ENCODE measurements around the gene CNTN6.

CNTN6 gene

DNA sequence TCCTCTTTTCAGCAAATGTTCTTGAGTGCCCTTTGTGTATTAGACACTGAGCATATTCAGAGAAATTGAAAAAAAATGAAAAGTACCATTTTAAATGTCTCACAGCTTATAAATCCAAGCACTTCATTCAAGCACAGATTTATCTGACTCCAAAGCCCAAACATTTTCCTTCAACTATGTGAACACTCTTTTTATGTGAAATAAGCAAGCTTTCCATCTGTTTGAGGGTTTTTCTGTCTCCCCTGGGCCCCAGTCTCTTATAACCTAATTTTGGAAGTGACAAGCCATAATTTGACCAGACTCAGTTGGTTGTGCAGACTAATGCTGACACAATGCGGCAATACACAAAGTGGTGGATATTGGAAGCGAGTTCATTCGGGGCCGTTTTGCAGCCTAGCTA, 170.3 kb downstream of the CNTN6 start:
- DNase-seq (ENCODE audit: low read depth) = no peak
- no peak overlapping the region for H3K4me3 ChIP-seq (ENCODE audit: low read depth, low read length)

DNA sequence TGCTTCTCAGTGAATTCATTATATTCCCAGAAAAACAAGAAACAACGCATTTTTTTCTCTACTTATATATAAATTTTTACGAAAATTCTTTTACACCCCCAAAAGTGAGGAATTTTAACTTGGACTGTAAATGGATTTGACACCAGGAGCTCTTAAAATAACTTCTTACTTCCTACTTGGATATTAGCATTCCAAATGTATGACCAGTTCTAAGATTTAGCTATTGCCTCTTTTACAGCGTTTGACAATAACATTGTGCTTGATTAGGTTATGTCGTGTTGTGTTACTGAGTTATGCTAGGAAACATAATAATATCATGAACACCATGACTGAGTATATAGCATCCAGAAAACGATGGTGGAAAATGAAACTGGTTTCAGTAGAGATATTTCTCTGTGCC, 177.0 kb downstream of the CNTN6 start:
- no peak for DNase-seq (ENCODE audit: low read depth)
- no peak overlapping the region for H3K4me3 ChIP-seq (ENCODE audit: low read depth, low read length)

DNA sequence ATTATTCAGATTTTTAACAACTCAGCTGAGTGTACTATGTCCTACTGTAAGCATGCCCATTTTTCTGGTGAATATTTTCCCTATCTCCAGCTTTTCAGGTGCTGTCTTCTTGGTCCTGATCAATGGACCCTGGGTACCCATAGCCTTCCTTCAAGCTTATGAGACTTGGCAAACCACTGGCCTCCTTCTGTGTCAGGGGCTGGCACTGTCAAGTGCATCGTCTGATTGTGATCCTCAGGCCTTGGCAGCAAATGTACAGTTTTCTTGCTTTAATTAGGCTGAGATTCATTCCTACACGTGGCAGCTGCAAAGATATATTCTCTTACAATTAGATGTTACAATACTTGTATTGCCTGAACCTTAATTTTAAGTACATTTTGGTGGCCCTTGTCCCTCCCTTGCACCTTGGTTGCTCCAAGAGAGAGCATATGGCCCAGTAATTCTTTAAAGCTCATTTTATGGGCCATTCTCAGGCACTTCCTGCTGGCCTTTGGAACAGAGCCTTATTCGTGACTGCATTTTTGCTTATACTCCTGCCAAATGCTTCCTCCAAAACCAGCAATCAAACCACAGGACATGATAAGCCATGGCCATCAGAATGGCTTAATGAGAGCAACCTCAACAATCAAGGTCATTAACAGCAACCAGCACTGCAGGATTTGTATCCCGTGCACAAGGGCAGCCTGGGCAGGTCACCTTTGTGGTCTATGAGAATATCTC, 179.9 kb downstream of the CNTN6 start:
- DNase-seq (ENCODE audit: low read depth) = no peak

DNA sequence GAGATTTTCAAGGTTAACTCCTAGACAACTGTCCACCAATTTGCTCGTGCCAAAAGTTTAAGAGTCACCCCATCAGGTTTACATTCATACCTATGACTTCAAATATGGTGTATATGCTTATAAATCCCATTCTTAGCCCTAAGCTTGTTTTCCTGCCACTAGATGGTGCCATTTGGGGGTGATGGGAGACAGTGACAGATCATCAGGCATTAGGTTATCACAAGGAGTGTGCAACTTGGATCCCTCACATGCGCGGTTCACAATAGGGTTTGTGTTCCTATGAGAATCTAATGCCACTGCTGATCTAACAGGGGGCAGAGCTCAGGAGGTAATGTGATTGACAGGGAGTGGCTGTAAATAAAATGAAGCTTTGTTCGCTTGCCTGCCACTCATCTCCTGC, 182.7 kb downstream of the CNTN6 start:
- DNase-seq (ENCODE audit: low read depth) = no peak
- no peak overlapping the region for H3K4me3 ChIP-seq (ENCODE audit: low read depth, low read length)

More for the DNA sequence above, 179.9 kb downstream of the CNTN6 start:
- H3K4me3 ChIP-seq (ENCODE audit: low read depth, low read length) = no peak overlapping the region

DNA sequence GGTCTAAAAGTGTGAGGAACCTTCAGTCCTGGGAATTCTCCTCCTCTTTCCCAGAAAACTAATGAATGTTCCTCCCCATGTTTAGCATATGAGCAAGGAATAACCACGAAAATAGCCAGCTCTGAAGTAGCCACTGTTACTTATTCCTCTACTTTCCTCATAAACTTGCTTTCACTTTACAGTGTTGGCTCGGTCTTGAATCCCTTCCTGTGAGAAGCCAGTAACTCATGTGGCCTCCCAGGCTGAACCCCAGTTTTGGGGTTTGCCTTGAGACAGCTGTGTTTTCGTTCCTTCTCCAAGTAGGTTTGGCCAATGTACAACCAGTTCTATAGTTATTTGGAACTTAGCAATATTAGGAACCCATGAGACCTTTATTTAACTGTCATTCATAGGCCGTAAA, 195.0 kb downstream of the CNTN6 start:
- DNase-seq (ENCODE audit: low read depth) = no peak
- H3K4me3 ChIP-seq (ENCODE audit: low read depth, low read length) = no peak overlapping the region

DNA sequence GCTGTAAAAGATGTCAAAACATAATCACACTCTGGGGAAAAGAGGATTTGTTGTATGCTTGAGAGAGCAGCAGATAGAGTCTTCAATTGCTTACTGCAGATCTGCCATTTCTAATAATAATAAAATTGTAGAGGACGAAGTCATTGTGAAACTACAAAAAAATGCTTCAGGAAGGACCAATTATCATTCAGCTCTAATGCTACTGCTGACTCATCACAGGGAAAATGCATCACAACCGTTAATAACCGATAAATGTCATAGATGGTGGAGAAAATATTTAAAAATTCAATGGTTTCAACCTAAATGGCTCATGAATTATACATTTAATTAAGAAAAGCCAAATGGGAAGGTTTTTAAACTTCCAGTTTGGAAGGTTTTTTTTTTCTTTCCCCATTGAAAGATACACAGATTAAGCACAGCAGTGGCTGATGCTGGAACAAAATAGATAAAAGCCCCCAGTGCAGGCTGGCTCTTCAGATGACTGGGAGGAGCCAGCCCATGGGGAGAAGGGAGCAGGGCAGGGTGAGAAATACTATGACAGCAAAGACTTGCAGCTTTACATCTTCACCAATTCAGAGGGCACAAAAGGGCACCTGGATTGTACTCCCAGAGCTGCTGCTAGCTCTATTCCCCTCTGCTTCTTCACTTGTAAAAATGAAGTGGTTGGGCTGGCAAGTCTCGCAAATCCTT, 196.1 kb downstream of the CNTN6 start:
- no peak for DNase-seq (ENCODE audit: low read depth)
- H3K4me3 ChIP-seq (ENCODE audit: low read depth, low read length) = no peak overlapping the region

DNA sequence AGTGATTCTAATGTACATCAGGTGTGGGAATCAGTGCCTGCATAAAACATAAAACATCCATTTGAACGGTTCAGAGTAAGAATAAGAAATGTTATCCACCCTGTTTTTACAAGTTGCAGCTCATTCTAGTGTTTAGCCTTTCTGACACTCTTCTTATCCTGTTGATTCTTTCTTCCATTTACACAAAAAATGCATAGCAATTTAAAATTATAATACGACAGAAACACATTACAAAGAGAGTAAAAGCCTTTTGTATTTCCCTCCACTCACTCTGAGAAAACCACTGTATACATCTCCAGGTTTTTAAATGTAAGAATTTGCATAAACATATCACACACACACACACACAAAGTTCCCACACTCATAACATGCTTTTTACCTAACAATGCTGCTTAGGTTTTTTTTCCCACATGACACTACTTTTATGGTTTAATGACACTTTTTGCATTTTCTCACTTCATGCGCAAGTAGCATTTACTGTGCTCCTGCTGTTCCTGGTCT, 199.8 kb downstream of the CNTN6 start:
- H3K4me3 ChIP-seq (ENCODE audit: low read depth, low read length) = no peak overlapping the region
- no peak for DNase-seq (ENCODE audit: low read depth)

DNA sequence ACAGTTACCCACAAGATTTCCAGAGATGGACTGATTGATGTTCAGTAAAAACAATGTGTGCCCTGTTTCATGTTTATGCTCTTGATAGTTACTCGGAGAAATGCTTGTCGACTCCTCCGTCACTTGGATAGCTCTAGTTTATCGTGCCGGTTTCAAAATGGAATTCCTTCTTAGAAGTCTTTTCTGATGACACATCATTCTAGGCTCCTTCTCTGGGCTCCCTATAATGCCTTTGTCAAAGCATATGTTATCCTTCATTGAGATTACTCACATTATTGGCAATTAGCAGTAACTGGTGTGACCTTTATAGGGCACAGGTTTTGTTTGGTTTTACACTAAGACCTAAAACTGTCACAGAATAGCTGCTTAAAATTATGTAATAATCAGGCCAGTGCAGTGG, 201.8 kb downstream of the CNTN6 start:
- DNase-seq (ENCODE audit: low read depth) = no peak

DNA sequence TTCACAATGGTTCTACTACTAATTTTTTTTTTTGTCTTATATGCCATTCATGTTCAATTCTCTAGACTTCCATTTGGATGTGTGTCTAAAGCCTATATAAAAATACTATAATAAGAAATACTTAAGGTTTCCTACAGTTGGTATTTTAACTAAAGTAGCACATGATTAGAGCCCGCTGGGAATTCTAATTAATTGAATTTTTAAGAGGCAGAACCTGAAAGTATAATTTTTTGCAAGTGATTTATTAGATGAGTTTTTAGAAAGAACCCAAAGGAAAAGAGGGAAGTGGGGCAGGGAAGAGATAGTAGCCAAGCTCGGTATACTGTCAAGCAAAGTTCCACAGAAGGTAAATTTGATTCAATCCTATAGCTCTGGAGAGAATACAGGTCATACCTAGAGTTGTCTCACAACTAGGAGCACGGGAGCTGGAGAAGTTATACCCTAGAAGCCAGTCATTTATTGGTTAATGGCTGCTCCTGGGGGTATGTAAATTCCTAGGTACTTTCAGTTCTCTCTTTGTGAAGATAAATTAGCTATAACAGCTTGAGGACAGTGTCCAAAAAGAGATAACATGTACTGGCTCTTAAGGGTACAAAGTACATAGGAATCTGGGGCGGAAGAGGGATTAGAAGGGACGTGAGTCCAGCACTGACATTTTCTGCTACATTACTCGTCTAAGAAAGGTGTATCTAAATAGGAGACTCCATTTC, 225.6 kb downstream of the CNTN6 start:
- H3K4me3 ChIP-seq (ENCODE audit: low read depth, low read length) = no peak overlapping the region
- DNase-seq (ENCODE audit: low read depth) = no peak

More for the DNA sequence above, 201.8 kb downstream of the CNTN6 start:
- H3K4me3 ChIP-seq (ENCODE audit: low read depth, low read length) = no peak overlapping the region

DNA sequence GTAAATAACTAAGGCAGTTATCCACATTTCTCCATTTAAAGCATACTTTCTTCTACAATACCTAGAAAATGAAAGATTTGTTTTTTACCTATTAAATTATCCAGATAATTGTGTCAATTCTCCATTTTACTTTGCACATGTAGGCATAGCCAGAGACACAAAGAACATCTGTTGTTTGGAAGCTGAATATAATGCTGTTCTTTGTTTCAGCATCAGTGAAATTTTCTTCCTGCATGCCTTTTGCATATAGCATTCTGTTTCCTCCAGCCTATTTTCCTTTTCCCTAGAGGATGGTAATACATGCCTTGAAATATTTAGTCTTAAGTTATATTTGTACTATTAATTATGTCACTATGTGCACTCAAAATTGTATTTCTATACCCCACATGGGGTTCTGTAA, 233.7 kb downstream of the CNTN6 start:
- DNase-seq (ENCODE audit: low read depth) = no peak
- H3K4me3 ChIP-seq (ENCODE audit: low read depth, low read length) = no peak overlapping the region

DNA sequence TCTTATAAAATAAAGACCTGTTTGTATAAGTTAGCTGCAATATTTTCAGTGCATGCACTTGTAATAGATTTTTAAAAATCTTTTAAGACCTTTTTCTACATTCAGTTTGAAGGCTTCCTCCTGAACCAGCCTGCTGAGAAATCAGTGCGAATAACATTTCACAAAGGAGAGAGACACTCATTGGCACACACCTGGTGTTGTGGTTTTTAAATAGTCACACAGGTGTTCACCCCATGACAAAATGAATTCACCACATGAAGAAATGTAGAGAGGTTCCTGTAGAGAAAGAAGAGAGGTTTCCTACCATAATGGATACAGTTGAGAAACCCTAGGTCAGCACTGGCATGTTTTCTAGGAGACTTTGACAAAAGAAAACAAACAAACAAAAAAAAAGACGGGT, 237.3 kb downstream of the CNTN6 start:
- no peak overlapping the region for H3K4me3 ChIP-seq (ENCODE audit: low read depth, low read length)
- DNase-seq (ENCODE audit: low read depth) = no peak

DNA sequence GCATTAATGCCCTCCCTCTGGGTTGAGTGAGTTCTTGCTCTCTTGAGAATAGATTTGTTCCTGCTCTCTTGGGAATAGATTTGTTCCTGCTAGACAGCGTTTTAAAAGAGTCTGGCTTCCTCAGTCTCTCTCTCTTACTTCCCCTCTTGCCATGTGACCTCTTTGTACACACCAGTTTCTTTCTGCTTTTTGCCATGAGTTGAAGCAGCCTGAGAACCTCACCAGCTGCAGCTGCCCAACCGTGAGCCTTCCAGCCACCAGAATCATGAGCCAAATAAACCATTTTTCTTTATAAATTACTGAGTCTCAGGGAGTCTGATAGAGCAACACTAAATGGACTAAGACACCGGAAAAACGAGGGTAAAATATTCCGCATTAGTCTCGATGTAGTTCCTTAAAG, 253.6 kb downstream of the CNTN6 start:
- H3K4me3 ChIP-seq (ENCODE audit: low read depth, low read length) = no peak overlapping the region
- no peak for DNase-seq (ENCODE audit: low read depth)

DNA sequence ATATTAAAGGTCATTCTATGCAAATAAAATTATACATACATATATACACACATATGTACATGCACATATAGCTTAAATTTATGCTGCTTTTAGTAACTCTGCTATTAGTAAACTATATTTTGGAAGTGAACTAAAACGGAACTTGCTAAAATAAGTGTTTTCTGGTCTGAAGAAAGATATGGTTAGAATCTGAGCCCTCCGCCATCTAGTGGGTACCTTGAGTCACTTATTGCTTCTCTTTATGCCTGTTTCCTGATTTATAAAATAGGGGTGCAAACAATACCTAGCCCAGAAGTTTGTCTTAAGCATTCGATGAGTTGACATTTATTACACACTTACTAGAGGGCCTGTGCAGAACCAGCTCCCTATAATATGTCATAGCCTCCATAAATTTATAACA, 255.7 kb downstream of the CNTN6 start:
- H3K4me3 ChIP-seq (ENCODE audit: low read depth, low read length) = no peak overlapping the region
- DNase-seq (ENCODE audit: low read depth) = no peak

DNA sequence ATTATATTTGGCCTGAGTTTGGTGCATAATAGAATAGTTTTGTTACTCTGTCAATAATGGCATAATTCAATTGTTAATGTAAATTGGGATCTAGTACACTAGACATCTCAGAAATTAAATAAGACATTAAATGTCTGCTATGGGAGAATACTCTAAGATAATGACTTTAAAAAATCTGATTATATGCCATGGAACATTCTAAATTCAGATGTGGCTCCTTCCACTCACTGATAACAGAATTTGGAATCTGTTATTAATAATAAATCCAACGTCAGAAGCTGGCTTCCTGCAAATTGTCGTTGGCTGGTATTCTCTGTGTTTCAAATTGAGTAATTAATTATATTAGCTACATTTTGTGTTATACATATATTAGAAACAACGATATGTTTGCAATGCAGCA, 258.1 kb downstream of the CNTN6 start:
- DNase-seq (ENCODE audit: low read depth) = no peak

DNA sequence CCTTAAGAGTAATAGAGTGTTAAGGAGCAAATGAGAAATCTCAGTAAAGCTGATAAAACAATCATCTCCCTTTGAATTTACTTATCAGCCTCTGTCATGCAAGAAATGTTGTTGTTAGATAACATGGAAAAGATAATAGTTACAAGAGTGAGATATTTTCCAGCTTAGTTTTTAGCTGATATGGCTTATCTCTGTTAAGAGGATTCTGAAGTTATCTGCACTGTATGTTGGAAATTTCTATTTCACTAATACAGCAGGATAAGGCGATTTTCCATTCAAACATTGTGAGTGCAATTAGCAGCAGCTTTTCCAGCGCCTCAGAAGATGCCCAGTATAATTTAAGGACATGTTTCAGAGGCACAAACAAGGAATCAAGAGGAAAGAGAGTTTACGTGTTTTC, 262.9 kb downstream of the CNTN6 start:
- no peak for DNase-seq (ENCODE audit: low read depth)
- H3K4me3 ChIP-seq (ENCODE audit: low read depth, low read length) = no peak overlapping the region

More for the DNA sequence above, 258.1 kb downstream of the CNTN6 start:
- no peak overlapping the region for H3K4me3 ChIP-seq (ENCODE audit: low read depth, low read length)

DNA sequence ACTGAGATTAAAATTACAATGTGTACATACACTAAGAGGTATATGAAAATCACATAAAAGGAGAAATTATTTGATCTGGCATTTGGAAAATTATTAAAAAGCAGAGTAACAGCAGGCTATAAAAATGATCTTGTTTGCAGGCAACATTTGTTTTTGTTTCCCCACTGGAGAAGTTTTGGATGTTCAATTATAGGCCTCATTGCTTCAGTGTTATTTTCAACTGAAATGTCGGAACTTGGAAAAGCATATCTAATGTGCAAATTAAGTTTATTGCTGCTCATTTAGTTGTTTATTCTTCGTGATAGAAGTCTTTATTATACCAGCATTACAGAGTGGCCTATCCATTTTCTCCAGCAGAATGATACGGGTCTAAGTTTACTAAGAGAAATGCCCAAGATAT, 263.3 kb downstream of the CNTN6 start:
- H3K4me3 ChIP-seq (ENCODE audit: low read depth, low read length) = no peak overlapping the region
- no peak for DNase-seq (ENCODE audit: low read depth)

DNA sequence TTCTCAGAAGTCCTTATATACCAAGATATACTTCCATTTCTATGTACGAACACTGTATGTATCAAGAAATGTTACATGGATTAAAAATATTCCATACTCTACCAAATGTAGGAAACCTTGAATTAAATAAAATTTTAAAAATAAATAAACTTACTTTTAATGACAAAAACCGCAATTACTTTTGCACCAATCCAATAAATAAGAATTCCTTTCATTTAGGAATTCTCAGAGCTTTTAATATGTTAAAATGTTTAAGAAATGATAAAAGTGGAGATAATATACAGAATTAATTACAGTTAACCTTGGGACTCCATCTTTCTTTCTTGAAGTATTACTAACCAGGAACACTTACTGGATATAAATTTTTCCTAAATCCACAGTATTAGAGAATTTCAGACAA, 272.7 kb downstream of the CNTN6 start:
- no peak overlapping the region for H3K4me3 ChIP-seq (ENCODE audit: low read depth, low read length)
- DNase-seq (ENCODE audit: low read depth) = no peak

DNA sequence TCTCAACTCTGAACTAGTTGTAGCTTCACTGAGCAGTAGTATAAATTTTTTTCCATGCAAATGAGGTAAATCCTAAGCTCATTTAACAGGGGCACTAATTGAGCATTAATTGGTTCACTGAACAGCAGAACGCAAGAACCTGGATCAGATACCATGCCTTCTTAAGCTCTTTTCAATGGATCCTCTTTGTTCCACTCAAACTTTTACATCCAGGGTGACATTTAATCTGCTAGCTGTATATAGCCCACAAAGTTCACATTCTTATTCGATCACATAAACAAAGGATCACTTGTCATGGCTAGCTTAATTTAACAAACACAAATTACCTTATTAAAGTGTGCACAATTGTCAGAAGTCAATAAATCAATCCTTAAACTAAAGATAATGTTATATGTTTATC, 281.6 kb downstream of the CNTN6 start:
- H3K4me3 ChIP-seq (ENCODE audit: low read depth, low read length) = no peak overlapping the region
- DNase-seq (ENCODE audit: low read depth) = no peak

DNA sequence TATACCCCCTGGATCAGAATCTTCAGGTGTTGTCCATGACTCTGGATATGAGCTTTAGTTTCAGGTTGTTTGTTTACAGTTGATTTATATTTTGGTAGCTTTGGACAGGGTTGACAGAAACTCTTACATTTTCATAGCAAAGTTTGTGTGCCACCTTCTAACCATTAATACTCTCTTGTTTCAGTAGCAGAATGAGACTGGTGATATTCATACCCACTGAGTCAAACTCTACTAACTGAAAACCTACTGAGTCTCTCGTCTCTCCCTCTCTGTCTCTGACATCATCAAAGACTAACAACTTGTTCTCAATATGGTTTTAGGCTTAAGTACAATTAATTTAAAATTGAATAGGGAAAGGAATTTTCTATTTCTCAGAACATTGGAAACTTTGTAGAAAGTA, 282.3 kb downstream of the CNTN6 start:
- no peak for DNase-seq (ENCODE audit: low read depth)
- no peak overlapping the region for H3K4me3 ChIP-seq (ENCODE audit: low read depth, low read length)

DNA sequence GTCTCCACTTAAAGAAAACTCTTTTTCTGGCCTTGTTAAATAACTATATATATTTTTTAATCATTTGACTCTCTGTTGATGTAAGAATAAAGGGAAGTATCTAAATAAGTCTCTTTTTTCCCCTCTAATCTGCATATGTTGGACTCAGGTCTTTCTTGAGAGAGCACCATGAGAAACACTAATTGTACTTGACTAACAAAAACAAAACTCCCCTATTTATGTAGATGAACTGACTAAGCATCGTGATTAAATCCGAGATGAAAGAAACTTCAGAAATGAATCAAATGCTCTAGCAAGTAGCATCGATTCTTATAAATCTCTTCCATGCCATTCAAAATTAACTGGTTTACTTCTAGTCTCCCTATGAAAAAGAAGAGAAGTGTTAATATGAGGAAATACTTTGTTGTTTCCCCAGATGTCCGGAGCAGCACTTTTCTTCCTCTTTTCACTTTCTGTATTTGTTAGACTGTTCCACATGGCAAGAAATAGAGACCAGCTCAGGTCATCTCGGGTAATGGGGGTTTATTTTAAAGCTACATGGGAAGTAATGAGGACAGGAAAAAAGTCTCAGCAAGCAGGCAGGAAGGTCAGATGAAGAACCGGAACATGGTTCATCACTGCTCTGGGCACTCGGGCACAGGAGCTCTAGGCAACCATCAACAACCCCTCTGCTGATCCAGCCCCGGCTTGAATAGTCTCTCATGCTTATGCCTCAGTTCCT, 288.3 kb downstream of the CNTN6 start:
- no peak for DNase-seq (ENCODE audit: low read depth)
- H3K4me3 ChIP-seq (ENCODE audit: low read depth, low read length) = no peak overlapping the region

All from skeletal muscle cell (primary cell).